Uterus (tissue), 2 donors: ENCODE measurements around the gene ADCY10.

ENCODE experiments used
- POLR2A ChIP-seq, 2 donors: fragments of 450-650 bp; IDR thresholded peaks; one replicate each; pipeline ENCODE4 v1.6.1; 2016; ENCODE audit warnings: antibody characterized with exemption in 2 of 2, mild to moderate bottlenecking in 1 of 2, moderate library complexity in 1 of 2
- TF ChIP-seq, protein P1 (sequence below), 4 experiments: fragments of 200-600 bp in 2 of 4; fragments of 450-650 bp in 2 of 4; sonication (generic) in 2 of 4; IDR thresholded peaks; one replicate each; pipeline ENCODE4 v1.5.1; 2016 to 2019; ENCODE audit warnings: antibody characterized with exemption in 4 of 4, mild to moderate bottlenecking in 2 of 4, moderate library complexity in 1 of 4

DNA sequence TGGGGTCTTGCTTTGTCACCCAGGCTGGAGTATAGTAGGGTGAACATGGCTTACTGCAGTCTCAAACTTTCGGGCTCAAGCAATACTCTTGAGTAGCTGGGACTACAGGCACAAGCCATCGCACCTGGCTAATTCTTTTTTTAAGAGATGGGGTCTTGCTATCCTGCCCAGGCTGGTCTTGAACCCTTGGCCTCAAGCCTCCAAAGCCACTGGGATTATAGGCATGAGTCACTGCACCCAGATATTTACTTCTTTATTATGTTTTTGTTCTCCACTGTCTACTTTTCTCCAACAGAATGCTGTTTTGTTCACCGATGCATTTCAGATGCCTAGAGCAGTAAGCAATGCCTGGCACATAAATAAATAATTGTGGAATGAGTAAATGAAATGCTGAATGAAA lies 72.4 kb downstream of the ADCY10 start:
- TF ChIP-seq POLR2A (IDR thresholded peaks at IDR 0.05): no peak
- TF ChIP-seq, protein P1, sequence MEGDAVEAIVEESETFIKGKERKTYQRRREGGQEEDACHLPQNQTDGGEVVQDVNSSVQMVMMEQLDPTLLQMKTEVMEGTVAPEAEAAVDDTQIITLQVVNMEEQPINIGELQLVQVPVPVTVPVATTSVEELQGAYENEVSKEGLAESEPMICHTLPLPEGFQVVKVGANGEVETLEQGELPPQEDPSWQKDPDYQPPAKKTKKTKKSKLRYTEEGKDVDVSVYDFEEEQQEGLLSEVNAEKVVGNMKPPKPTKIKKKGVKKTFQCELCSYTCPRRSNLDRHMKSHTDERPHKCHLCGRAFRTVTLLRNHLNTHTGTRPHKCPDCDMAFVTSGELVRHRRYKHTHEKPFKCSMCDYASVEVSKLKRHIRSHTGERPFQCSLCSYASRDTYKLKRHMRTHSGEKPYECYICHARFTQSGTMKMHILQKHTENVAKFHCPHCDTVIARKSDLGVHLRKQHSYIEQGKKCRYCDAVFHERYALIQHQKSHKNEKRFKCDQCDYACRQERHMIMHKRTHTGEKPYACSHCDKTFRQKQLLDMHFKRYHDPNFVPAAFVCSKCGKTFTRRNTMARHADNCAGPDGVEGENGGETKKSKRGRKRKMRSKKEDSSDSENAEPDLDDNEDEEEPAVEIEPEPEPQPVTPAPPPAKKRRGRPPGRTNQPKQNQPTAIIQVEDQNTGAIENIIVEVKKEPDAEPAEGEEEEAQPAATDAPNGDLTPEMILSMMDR (IDR thresholded peaks at IDR 0.05): no peak
